Sigmoid colon (tissue), 4 donors: ENCODE data around the gene NKX1-1.

Experiments
- EP300 ChIP-seq, 4 donors: sonication (generic); formaldehyde crosslinking; IDR thresholded peaks; one replicate each; pipeline ENCODE4 v1.6.1; 2017; ENCODE audit warnings: antibody characterized with exemption in 4 of 4
- POLR2A ChIP-seq, 2 donors: fragments of 450-650 bp; IDR thresholded peaks; one replicate each; pipeline ENCODE4 v1.6.1; 2016; ENCODE audit warnings: antibody characterized with exemption in 2 of 2, mild to moderate bottlenecking in 2 of 2, moderate library complexity in 2 of 2
- POLR2AphosphoS5 ChIP-seq, 4 donors: sonication (generic); formaldehyde crosslinking; IDR thresholded peaks; one replicate each; pipeline ENCODE4 v1.6.1; 2017; ENCODE audit warnings: antibody characterized with exemption in 4 of 4

- no peak for TF ChIP-seq POLR2A (IDR thresholded peaks at IDR 0.05)
- TF ChIP-seq POLR2AphosphoS5 (IDR thresholded peaks at IDR 0.05): no peak
- TF ChIP-seq EP300 (IDR thresholded peaks at IDR 0.05): no peak
These were observed at the start of gene NKX1-1 for GRCh38 chr4:1406394-1406980.
